Lower leg skin (tissue), 3 donors: ENCODE results near the gene WSCD2.

ENCODE experiments used
- POLR2A ChIP-seq, 2 donors: fragments of 450-650 bp; IDR thresholded peaks; one replicate each; pipeline ENCODE4 v1.6.1; 2016 to 2017; ENCODE audit warnings: antibody characterized with exemption in 2 of 2, mild to moderate bottlenecking in 1 of 2, moderate library complexity in 1 of 2
- TF ChIP-seq, protein P1 (sequence below), 3 donors: fragments of 450-650 bp; IDR thresholded peaks; one replicate each; pipeline ENCODE4 v1.5.1; 2016; ENCODE audit warnings: antibody characterized with exemption in 3 of 3, mild to moderate bottlenecking in 3 of 3, moderate library complexity in 2 of 3

DNA sequence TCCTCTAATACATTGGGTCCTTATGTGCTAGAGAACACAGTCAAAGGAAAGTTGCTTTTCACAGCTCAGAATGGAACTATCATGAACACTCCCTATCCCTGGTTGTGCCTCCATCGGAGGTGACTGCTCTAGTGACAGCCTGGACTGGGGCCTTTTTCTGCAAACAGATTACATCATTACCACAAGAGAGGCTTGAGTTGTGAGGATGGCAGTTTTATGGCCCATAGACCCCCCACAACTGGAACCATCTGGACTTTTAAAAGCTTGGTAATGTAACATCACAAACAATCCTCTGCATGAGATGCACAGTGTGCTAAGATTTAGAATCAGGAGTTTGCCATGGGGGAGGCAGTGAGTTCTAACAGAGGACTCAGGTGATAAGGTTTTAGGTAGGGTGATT lies 46.6 kb upstream of the WSCD2 start:
- TF ChIP-seq, protein P1, sequence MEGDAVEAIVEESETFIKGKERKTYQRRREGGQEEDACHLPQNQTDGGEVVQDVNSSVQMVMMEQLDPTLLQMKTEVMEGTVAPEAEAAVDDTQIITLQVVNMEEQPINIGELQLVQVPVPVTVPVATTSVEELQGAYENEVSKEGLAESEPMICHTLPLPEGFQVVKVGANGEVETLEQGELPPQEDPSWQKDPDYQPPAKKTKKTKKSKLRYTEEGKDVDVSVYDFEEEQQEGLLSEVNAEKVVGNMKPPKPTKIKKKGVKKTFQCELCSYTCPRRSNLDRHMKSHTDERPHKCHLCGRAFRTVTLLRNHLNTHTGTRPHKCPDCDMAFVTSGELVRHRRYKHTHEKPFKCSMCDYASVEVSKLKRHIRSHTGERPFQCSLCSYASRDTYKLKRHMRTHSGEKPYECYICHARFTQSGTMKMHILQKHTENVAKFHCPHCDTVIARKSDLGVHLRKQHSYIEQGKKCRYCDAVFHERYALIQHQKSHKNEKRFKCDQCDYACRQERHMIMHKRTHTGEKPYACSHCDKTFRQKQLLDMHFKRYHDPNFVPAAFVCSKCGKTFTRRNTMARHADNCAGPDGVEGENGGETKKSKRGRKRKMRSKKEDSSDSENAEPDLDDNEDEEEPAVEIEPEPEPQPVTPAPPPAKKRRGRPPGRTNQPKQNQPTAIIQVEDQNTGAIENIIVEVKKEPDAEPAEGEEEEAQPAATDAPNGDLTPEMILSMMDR (IDR thresholded peaks at IDR 0.05), result no peak
- TF ChIP-seq POLR2A (IDR thresholded peaks at IDR 0.05), result no peak
